ENCODE measurements around the gene LAMTOR4.
A peak's percentile ranks its signal among the peaks of the same experiment; 100 is the strongest.

The LAMTOR4 gene

DNA sequence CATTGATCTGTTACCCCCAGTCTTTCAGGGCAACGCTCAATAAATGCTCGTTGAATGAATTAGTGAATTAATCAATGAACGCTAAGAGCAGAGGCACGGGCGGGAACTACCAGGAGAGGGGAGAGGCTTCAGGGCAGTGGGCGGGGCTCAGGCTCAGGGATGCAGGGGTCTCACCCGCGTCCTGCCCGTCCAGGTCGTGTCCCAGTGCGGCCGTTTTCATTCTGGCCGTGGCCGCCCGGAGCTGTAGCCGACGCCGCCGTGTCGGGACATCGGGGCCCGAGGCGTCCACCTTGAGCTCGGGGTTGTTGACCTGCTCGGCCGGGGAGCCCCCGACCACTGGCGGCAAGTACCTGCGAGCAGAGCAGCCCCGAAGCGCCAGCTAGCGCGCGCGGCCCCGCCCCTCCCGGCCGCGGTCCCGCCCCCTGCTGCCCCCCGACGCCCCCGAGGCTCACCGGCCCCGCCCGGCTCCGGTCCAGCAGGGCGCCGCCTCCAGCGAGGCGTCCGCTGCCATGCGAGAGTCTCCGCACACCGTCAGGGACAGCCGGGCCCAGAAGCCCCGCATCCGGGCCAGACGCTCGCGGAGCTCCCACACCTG, 22.5 kb downstream of the LAMTOR4 start:
- H3K36me3 ChIP-seq (ENCODE audit: control insufficient read depth, low read length), result peaks cover 36% of the 10 kb centered on the region
- H3K27me3 ChIP-seq (ENCODE audit: control insufficient read depth, low read length), result peaks cover 16% of the 10 kb centered on the region

DNA sequence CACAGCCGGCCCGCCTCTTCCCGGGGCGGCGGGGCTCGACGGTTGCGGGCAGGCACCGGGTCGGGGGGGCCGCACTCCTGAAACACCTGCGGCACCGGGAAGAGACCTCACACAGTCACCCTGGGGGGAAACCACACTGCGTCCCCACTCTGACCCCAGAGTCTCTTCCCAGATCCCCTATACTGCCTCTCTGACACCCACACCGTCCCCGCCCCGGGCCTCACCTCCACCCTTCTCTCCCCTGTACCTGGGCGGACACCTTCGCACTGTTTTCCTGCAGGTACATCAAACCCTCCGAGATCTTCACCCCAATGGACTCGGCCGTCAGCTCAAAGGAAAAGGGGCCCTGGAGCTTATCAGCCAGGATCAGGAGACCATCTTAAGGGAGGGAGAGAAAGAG, 23.1 kb downstream of the LAMTOR4 start:
- Histone ChIP-seq H3K27me3 (ENCODE audit: control insufficient read depth, low read length) (peaks cover 16% of the 10 kb centered on the region), H3K36me3 (ENCODE audit: control insufficient read depth, low read length) (peaks cover 36% of the 10 kb centered on the region), H3K4me2 (ENCODE audit: low read length) (peak overlapping the region; percentile 68), H3K9me2 (replicated peaks; ENCODE audit: control insufficient read depth, low read length) (no peaks in the 10 kb centered on the region), H3K9me3 (ENCODE audit: control insufficient read depth, insufficient read depth, low read length) (no peaks in the 10 kb centered on the region), H3K4me3 (ENCODE audit: low read length) (peak overlapping the region; percentile 52), H3K4me1 (ENCODE audit: control insufficient read depth, low read length) (peaks cover 82% of the 10 kb centered on the region), H3K79me2 (ENCODE audit: control insufficient read depth, low read length) (peaks cover 16% of the 10 kb centered on the region), H3F3A (ENCODE audit: control insufficient read depth, insufficient read depth) (peaks cover 16% of the 10 kb centered on the region), H3K27ac (ENCODE audit: low read depth, low read length) (no peak overlapping the region), H4K20me1 (ENCODE audit: control insufficient read depth, insufficient read depth, low read depth, low read length) (peaks cover 4% of the 10 kb centered on the region; the same call in 1 of the 2 replicates)
- no peak for TF ChIP-seq EZH2phosphoT487 (IDR thresholded peaks at IDR 0.05; ENCODE audit: borderline replicate concordance, low read length)
- TF ChIP-seq, protein P1, sequence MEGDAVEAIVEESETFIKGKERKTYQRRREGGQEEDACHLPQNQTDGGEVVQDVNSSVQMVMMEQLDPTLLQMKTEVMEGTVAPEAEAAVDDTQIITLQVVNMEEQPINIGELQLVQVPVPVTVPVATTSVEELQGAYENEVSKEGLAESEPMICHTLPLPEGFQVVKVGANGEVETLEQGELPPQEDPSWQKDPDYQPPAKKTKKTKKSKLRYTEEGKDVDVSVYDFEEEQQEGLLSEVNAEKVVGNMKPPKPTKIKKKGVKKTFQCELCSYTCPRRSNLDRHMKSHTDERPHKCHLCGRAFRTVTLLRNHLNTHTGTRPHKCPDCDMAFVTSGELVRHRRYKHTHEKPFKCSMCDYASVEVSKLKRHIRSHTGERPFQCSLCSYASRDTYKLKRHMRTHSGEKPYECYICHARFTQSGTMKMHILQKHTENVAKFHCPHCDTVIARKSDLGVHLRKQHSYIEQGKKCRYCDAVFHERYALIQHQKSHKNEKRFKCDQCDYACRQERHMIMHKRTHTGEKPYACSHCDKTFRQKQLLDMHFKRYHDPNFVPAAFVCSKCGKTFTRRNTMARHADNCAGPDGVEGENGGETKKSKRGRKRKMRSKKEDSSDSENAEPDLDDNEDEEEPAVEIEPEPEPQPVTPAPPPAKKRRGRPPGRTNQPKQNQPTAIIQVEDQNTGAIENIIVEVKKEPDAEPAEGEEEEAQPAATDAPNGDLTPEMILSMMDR (IDR thresholded peaks at IDR 0.05; ENCODE audit: low read depth, low read length, poor library complexity, severe bottlenecking), result no peak

More for the DNA sequence above, 22.5 kb downstream of the LAMTOR4 start:
- Histone ChIP-seq H3K27ac (ENCODE audit: low read depth, low read length) (no peak overlapping the region), H3F3A (ENCODE audit: control insufficient read depth, insufficient read depth) (peaks cover 16% of the 10 kb centered on the region), H3K9me3 (ENCODE audit: control insufficient read depth, insufficient read depth, low read length) (no peaks in the 10 kb centered on the region), H4K20me1 (ENCODE audit: control insufficient read depth, insufficient read depth, low read depth, low read length) (peaks cover under 1% of the 10 kb centered on the region; the same call in 1 of the 2 replicates), H3K4me1 (ENCODE audit: control insufficient read depth, low read length) (peaks cover 77% of the 10 kb centered on the region), H3K9me2 (replicated peaks; ENCODE audit: control insufficient read depth, low read length) (no peaks in the 10 kb centered on the region), H3K4me3 (ENCODE audit: low read length) (peak overlapping the region; percentile 52), H3K4me2 (ENCODE audit: low read length) (peak overlapping the region; percentile 68), H3K79me2 (ENCODE audit: control insufficient read depth, low read length) (peaks cover 10% of the 10 kb centered on the region)
- TF ChIP-seq, protein P1 (IDR thresholded peaks at IDR 0.05; ENCODE audit: low read depth, low read length, poor library complexity, severe bottlenecking), result no peak
- no peak for TF ChIP-seq EZH2phosphoT487 (IDR thresholded peaks at IDR 0.05; ENCODE audit: borderline replicate concordance, low read length)

DNA sequence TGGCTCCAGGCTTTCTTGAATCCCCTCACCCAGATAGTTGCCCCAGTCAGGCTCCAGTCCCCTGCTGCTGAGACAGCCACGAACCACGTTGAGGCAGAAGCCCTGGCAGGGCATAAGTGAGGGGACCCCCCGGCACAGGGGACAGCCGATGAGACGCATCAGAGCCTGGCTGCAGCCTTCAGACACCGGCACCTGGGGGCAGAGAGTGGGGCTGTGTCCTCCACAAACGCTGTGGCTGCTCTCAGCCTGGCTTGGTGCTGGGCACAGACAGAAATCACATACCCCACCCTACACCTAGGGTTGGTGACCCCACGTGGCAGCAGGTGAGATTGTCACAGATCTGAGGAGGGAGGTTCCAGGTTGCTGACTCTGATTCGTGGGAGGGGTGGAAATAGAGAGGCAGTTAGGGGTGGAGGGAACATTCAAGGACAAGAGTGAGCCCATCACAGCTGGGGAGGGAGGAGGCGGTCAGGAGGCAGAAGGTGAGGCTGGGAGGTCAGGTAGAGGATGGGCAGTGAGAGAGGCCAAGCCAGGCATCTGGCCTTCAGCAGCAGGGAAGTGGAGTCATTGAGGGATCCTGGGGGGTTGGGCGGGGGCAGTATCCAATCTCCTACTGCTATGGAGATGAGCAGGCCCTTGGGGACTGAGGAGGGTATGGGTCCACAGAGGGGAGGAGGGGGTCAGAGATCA, 25.2 kb downstream of the LAMTOR4 start:
- TF ChIP-seq, protein P1 (IDR thresholded peaks at IDR 0.05; ENCODE audit: low read depth, low read length, poor library complexity, severe bottlenecking), result peak; percentile 54
- TF ChIP-seq EZH2phosphoT487 (IDR thresholded peaks at IDR 0.05; ENCODE audit: borderline replicate concordance, low read length), result no peak
- Histone ChIP-seq H3K79me2 (ENCODE audit: control insufficient read depth, low read length) (peaks cover 19% of the 10 kb centered on the region), H3K27ac (ENCODE audit: low read depth, low read length) (no peak overlapping the region), H3K9me3 (ENCODE audit: control insufficient read depth, insufficient read depth, low read length) (peaks cover 5% of the 10 kb centered on the region), H3K9me2 (replicated peaks; ENCODE audit: control insufficient read depth, low read length) (no peaks in the 10 kb centered on the region), H3K27me3 (ENCODE audit: control insufficient read depth, low read length) (no peaks in the 10 kb centered on the region), H4K20me1 (ENCODE audit: control insufficient read depth, insufficient read depth, low read depth, low read length) (peaks cover 4% of the 10 kb centered on the region; the same call in 1 of the 2 replicates), H3K4me3 (ENCODE audit: low read length) (no peak overlapping the region), H3K4me2 (ENCODE audit: low read length) (peak overlapping the region; percentile 20), H3K4me1 (ENCODE audit: control insufficient read depth, low read length) (peaks cover 74% of the 10 kb centered on the region), H3F3A (ENCODE audit: control insufficient read depth, insufficient read depth) (peaks cover 23% of the 10 kb centered on the region), H3K36me3 (ENCODE audit: control insufficient read depth, low read length) (peaks cover 36% of the 10 kb centered on the region)
